SHP77 (cell line): ENCODE data around the gene MAPK8IP1.
"Not testable (repeated sequence)": the region's sequence is repeated elsewhere in the genome, so short reads cannot be mapped to it uniquely, and the experiment has no call there.

Source experiments
- DNase-seq, 2 experiments: peaks; one replicate each; lab custom pipeline; 2025; lab: John Stamatoyannopoulos, UW

Gene MAPK8IP1

DNA sequence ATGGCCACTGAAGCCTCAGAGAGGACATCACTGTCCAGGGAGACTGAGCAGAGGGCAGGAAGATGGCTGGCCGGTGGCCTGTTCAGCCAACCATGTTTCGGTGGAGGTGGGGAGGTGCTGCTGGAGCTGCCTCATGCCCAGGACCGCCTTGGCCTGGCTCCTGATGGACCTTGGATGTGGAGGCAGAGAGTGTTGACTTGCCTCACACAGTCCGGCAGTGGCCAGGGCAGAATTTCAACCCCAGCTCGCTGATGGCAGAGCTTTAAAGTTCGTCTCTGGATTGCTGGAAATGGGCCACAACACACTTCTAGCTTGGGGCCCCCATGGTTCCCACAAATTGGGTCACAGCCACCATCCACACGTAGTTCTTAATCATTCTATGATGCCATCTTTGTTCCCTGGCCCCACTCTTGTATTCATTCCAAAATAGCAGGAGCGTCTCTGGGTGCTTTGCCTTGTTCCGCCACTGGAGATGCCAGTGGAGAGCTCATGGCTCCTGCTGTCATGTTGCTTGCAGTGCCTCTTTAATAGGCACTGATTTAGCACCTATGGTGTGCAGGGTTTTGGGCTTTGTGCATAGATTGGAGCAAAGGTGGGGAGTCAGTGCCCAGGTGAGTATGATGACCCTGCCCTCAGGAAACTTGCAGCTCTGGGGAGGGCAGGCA lies 5.6 kb downstream of the MAPK8IP1 start:
- DNase-seq = no peak

DNA sequence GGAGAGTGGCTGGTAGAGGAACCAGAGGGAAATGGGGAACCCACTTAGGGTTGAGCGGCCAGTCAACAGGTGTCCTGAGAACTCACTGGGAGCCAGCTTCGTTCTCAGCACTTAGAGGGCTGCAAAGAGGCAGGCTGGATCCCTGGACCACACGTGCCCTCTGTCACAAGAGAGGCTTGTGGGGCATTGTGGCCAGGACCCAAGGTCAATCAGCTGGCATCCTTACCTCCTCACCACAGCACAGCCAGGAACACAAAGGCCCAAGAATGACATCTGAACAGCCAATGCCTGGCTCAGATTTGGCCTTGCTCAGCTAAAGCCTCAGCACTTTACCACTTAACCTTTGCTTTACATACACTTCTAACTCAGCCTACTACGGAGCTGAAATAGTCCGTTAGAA lies 7.4 kb downstream of the MAPK8IP1 start:
- peak in 1 of 2 experiments; percentile 38 for DNase-seq

DNA sequence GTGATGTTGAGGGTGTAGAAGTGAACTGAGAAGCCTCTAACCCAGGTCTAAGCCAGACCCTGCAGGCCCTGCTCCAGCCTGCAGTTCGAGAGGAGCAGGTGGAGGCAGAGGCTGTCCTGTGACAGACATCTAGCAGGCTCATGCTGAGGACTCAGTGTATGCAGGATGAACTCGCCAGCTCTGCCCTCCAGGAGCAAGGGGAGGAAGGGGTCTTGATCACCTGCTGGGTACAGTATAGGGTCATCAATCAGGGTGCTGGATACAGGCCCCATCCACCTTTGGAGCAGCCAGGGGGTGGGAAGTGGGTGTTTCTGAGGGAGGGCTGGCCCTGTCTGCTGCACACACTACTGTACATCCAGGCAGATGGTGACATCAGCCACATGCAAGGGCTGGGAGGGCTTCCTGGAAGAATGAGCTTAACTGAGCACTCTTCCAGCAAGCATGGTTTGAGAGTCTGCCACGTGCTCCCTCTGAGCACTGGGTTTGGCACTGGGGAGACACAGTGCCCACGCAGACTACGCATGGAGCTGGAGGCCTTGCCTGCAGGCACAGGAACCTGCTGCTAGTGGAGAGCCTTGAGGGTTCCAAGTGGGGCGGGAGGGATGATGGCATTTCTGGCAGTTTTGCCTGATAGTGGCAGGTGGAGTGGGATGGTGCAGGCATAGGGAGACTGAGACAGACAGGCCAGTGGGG lies 9.2 kb downstream of the MAPK8IP1 start:
- DNase-seq = peak; percentile 60 to 73

DNA sequence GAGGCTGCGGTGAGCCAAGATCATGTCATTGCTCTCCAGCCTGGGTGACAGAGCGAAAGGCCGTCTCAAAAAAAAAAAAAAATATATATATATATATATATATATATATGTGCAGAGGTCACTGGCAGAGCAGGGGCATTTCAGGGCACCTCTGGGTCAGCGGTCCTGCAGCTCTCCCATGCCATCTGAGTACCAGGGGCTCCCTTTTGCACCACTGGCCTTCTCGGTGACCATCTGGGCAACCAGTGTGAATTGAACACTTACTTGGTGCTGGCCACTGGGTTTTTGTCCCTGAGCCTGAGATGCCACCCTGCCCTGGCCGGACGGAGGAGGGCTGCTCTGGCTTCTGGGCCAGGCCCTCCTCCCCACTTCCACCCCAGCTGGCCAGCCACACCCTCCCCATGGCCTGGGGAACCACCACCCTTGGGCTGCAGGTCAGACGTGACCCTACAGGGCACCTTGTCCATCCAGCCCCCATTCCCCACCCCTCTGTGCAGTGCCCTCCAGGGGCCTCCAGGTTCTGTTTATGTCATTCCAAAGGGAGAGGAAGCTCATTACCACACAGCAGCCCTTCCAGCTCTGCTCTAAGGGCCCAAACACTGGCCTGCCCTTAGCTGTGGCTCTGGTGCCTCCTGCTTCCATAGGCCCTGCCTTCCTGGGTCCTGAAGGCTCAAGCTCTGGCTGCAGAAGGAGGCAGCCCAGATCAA lies 10.3 kb downstream of the MAPK8IP1 start:
- DNase-seq = no peak

DNA sequence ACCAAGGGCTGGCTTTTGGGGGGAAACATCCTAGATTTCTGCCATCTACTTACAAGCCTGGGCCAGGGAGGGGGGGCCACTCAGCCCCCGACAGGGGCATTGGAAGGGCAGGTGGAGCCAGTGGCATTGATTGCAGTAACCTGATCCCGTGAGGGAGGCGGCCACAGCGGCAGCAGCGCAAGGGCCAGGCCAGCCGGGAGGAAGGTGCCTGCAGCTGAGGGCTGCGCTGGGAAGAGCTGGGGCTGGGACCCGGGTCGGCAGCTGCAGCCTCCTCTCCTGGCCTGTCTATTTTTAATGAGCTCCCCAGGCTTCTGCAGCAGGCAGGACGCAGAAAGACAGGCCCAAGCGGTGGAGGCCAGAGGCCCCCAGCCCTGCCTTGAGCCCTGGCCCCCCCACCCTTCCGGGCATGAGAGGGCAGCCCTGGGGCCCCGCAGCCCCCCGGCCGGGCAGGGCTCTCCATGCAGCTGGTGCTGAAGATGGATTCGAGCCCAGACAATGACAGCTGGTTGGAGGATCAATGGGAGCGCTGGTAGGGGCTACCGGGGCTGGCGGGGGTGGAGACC lies 11.1 kb downstream of the MAPK8IP1 start:
- peak; percentile 90 to 95 for DNase-seq

DNA sequence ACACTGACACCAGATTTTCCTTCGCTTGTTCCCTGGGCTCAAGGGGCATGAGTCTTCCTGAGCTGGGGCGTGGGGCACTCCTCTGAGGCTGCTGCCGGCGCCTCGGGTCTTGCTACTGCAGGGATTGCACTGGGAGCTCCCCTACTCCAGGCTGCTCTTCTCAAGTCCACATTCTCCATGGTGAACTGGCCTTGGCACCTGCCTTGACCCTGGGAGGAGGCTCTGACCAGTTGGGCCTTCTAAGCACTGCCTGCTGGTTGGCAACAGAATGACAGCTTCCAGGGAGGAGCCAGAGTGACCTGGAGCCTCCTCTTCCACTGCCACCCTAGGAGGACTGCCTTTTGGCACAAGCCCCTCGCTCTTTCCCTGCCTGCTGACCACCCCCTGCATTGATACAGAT lies 12.1 kb downstream of the MAPK8IP1 start:
- DNase-seq = peak; percentile 19 to 29

DNA sequence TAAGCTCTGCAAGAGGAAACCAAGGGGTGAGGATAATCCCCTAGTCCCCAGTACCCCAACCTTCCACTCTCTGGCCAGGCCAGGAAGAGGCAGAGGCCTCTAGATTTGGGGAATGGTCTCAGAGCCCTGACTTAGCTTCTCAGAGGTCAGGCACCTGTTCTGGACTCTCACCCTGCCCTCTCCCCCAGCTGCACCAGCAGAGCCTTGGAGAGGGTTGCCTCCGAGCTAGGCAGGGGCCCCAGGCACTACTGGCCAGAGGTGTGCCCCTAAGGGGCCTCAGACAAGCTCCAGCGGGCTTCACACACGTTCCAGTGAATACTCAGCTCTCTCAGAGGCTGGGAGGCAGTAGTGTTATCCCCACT lies 13.6 kb downstream of the MAPK8IP1 start:
- no peak for DNase-seq

DNA sequence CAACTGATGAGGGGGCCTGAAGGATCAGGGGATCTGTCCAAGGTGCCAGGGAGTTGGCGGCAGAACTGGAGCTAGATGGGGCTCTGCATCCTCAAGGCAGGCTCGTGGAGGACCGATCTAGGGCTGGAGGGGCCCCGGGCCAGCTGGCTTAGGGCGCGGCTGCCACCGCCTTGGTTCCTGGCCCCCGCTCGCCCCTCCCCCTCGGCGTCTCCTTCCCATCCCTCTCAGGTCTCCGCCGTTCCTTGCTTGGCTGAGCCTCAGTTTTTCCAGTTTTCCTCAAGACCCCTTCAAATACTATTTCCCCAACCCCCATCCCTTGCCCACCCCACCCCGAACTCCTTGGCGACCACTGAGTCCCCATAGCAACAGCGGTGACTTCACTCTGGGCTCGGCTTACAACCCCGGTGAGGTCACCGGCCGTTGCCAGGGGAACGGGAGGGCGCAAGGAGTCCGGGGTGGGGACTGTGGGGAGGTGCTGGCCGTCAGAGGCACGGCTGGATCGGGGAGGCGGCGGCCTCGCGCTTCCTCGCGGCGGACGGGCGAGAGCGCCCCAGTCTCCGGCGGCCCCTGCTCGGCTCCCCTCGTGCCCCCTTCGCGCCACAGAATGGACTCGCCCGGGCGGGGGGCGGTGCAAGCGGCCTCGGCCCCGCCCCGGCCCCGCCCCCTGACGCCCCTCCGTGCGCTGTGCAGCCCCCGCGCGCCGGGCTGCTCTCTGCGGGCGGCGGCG lies 14.2 kb downstream of the MAPK8IP1 start:
- peak; percentile 95 for DNase-seq

DNA sequence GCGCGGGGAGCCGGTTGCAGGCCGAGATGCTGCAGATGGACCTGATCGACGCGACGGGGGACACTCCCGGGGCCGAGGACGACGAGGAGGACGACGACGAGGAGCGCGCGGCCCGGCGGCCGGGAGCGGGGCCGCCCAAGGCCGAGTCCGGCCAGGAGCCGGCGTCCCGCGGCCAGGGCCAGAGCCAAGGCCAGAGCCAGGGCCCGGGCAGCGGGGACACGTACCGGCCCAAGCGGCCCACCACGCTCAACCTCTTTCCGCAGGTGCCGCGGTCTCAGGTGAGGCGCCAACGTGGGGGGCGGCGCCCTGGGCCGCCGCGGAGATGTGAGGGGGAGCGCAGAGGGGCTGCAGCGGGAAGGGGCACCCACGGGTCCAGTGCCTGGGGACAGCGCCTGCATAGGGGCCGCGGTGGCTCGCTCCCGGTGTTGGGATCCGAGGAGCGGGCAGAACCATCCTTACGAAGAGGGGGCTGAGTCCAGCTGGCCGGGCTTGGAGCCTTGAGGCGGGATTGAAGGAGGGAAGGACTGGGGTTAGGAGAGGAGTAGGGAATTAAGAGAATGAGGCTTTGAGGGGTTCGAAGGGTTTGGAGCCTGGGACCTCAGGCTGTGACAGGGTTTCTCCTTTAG lies 14.8 kb downstream of the MAPK8IP1 start:
- not testable (repeated sequence) for DNase-seq

DNA sequence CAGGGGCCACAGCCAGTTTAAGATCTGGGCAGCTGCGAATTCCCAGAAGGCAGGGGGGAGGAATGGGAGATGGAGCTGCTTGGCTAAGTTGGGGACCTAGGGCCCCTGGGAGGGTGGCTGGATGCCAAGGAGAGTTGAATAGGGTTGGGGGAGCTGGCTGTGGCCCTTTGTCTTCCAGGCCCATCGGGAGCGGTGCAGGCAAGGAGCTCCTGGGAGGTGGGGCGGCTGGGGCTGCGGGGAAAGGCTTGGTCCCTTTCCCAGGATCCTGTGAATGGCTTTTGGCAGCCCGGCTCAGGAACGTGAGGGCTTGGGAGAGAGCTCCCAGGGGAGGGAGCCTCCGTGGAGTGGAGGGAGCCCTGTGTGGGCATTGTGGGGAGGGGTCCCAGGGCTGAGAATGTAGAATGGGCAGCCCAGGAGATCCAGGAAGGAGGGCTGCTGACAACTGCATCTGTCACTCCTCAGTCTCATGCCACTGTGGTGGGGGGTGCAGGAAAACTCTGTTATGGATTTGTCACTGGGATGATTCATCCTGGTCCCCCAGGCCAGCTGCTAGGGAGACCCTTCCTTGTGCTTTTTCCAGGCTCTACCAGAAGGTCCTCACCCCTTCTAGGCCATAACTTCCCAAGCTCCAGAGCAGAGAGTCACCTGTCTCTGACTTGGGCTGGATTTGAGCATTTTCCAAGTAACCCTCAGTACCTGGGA lies 15.6 kb downstream of the MAPK8IP1 start:
- no peak for DNase-seq

DNA sequence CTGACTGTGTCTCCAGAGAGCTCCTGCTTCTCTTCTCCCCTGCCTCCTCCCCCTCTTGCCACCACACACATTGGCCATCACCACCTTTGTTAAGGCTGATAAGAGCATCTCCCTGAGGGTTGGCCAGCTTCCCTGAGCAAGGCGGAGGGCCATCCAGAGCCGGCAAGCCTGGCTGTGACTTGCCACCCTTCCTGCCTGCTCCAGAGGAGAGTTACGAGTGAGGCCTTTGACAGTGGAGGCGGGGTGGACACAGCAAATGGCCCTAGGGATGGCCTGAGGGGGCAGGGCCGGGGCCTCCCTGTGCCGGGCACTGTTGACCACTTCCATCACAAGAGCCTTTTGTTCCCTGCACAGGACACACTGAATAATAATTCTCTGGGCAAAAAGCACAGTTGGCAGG lies 16.2 kb downstream of the MAPK8IP1 start:
- no peak for DNase-seq

DNA sequence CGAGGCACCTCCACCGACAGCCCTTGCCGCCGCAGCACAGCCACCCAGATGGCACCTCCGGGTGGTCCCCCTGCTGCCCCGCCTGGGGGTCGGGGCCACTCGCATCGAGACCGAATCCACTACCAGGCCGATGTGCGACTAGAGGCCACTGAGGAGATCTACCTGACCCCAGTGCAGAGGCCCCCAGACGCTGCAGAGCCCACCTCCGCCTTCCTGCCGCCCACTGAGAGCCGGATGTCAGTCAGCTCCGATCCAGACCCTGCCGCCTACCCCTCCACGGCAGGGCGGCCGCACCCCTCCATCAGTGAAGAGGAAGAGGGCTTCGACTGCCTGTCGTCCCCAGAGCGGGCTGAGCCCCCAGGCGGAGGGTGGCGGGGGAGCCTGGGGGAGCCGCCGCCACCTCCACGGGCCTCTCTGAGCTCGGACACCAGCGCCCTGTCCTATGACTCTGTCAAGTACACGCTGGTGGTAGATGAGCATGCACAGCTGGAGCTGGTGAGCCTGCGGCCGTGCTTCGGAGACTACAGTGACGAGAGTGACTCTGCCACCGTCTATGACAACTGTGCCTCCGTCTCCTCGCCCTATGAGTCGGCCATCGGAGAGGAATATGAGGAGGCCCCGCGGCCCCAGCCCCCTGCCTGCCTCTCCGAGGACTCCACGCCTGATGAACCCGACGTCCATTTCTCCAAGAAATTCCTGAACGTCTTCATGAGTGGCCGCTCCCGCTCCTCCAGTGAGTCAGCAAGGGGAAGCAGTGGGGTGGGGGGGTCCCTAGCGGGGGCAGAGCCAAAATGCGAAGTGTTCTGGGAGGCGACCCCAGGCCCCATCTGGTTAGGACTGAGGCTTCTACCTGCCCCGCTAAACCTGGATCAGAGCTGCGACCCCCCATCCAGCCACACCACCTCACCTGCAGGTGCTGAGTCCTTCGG lies 17.3 kb downstream of the MAPK8IP1 start:
- no peak for DNase-seq

DNA sequence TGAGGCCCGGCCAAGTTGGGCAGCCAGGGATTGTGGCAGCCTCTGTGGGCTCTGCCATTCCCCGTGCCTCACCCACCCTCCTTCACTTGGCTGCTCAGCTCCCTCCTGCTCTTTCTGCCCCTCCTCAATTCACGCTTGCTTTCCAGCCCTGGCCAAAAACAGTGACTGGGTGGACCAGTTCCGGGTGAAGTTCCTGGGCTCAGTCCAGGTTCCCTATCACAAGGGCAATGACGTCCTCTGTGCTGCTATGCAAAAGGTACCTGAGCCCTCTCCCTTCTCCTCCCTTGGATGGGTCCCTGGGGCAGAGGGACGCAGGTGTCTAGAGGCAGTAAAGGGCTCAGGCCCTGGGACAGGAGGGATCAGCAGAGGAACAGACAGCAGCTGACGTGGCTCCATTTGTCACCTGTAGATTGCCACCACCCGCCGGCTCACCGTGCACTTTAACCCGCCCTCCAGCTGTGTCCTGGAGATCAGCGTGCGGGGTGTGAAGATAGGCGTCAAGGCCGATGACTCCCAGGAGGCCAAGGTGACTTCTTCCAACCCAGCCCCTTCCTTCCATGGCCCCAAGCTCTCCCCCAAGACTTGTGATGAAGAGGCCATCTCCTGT lies 19.0 kb downstream of the MAPK8IP1 start:
- DNase-seq = no peak

DNA sequence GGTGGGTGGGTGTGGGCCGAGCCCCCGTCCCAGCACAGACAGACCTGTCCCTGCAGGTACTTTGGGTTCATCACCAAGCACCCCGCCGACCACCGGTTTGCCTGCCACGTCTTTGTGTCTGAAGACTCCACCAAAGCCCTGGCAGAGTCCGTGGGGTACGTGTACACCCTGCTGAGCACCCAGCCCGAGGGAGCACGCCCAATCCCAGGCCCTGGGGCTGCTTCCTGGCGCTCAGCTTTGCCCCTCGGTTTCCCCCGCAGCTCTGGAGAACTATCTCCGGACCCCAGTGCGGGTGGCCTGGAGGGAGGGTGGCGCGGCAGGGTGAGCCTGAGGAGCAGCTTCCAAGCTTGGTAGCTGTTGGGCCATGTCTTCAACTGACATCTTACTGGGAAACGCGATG lies 19.6 kb downstream of the MAPK8IP1 start:
- no peak for DNase-seq

DNA sequence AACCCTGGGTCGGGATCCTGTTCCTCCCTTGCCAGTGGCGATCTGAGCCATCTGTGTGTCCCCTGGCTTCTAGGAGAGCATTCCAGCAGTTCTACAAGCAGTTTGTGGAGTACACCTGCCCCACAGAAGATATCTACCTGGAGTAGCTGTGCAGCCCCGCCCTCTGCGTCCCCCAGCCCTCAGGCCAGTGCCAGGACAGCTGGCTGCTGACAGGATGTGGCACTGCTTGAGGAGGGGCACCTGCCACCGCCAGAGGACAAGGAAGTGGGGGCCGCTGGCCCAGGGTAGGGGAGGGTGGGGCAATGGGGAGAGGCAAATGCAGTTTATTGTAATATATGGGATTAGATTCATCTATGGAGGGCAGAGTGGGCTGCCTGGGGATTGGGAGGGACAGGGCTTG lies 20.1 kb downstream of the MAPK8IP1 start:
- DNase-seq = not testable (repeated sequence)

DNA sequence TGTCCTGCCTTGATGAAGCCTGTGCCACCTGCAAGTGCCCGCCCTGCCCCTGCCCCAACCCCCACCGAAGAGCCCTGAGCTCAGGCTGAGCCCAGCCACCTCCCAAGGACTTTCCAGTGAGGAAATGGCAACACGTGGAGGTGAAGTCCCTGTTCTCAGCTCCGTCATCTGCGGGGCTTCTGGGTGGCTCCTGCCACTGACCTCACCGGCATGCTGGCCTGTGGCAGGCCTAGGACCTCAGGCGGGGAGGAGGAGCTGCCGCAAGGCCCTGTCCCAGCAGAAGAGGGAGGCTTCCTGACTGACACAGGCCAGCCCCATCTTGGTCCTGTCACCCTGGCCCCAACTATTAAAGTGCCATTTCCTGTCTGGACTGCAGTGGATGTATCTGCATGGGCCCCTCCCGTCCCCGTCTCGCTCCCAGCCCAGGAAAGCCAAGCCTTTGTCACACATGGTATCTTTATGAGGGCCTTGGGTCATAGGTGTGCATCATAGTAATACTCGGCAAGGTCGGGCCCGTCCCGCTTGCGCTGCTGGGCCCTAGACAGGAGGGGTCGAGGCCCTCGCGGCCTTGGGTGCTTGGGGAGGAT lies 20.7 kb downstream of the MAPK8IP1 start:
- no peak for DNase-seq

DNA sequence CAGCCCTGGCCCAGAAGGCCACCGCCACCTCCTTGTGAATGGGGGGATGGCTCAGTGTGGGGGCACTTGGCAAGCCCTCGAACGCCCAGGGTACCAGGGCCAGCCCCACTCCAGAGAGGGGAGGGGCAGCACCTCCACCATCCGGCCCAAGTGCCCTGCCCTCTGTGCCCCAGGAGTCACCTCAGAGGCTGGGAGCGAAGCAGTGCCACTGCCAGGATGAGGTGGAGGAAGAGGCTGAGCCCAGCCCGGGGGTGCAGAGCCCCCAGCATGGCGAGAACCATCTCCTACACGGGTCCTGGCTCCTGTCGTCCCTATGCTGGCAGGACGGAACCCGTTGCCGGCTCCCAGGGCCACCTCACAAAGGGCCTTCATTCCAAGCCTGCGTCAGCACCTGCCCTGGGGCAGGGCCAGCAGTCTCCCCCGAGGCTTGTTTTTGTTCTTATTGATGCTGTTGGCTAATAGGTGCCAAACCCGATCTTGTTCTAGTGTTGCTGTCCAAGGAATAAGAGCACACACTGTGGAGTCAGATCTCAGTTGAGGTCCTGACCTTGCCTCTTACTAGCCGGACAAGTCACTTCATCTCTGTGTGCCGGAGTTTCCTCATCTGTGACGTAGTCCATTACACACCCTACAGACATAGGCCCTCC lies 21.6 kb downstream of the MAPK8IP1 start, which contains the start of gene FREY1:
FREY1 (minus strand) TSS at position 307 of the 647 bp plus-strand sequence; CDS start at position 281, 26 bp downstream.
- DNase-seq = no peak

DNA sequence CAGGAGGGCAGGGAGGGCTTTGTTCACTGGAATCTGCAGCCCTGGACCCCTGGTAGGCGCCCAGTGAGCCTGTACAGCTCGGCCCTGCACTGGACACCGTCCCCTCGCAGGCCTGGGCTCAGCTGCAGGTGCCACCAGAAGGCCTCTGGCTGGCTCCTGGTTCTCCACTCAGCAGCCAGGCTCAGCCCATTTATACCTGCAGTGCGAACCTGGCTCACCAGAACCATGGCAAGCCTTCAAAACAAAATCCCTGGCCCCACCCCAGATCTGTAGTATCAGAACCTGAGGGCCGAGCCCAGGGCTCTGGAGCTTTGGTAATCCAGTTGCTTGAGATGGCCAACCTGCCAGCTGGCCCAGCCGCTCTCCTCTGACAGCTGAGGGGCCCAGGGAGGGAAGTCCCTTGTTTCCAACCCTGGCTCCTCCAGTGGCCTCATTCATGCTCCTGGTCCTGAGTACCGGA lies 22.5 kb downstream of the MAPK8IP1 start:
- DNase-seq = no peak
